HPDE6-E6E7 (cell line): ENCODE results near the gene PICK1.

Experiments used
- DNase-seq: peaks from one replicate; pipeline ENCODE4 v3.0.0; 2011; ENCODE audit warnings: missing footprints; ENCODE audit errors: extremely low spot score

PICK1 gene

DNA sequence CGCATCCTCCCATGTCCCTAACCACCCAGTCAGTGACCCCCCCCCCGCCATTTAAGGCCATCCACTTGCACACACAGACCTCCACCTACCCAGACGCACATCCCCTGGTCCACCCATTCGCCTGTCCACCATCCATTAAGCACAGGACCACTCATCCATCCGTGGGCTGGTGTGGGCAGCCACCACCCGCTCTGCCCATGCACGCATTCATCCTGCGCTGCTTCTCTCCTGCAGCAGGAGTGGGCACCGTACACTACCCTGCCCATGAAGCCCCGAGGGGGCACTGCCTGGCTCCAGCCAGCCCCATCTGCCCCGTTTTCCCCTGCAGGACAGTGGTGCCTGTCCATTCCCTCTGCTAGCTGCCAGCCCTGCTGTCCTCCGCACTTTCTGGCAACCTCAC, 30.7 kb downstream of the PICK1 start:
- DNase-seq = no peak

DNA sequence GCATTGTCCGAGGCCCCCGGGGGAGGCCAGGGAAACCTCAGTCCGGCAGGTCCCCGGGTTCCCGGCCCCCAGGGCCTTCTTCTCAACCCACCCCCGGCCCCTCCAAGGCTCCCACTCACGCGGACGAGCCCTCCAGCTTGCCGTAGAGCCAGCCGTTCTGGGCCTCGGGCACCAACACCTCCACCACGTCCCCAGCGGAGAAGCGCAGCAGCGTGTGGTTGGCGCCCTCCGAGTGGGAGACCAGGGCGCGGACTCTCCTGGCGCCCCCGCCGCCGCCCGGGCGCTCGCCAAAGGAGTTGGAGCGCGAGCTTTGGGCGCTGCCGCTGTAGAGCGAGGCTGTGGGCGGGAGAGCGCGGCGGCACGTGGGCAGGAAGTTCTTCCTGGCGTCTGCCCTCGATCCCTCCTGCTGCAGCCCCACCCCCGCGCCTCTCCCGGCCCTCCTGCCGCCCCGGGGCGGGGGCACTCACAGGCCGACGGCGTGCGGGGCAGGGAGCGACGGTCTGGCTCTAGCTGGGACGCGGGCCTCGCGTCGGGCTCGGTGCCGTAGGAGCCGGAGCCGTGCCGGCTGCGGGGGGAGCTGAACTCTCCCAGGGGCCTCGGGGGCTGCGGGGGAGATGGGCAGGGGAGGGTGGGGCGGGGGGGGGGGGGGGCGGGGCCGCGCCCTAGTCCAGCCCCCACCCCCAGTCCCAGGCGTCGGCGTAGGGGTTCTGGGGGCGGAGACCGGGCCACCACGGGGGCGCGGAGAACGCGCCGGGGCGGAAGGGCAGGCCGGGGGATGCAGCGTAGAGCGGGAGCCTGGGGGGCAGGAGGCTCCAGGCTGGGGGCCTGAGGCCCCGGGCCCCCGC, 31.6 kb downstream of the PICK1 start:
- no peak for DNase-seq

DNA sequence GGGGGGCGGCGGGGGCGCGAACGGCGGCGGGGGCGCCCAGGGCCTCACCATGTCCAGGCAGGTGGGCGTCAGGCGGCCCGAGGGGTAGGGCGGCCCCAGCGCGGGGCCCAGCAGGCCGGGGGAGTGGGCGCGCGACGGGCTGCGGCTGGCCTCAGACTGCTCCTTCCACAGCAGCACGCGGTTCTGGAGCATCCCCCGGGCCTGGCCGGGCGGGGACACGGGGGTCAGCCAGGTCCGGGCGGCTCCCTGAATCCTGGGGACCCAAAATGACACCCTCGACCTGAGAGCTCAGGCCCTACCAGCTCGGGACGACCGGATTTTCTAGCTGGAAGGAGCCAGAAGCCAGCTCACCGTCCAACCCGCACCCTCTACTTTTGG, 32.3 kb downstream of the PICK1 start:
- DNase-seq = no peak

DNA sequence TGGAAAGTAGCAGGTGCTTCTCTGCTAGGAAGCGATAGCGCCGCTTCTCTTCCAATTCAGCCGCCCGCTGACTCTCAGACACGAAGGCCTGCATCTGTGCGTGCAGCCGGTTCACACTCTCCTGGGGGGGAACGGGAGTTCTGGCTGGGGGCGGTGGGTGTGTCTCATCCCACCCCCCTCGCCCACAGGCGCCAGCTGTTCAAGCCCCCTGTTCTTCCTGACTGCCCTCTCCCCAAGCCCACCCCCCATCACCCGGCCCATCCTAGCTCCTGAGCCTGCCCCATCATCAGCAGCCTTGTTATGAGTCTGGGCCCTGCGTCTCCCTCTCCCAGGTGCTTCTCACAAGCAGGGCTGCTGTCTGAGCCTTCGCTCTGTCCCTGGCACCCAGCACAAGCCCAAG, 39.9 kb downstream of the PICK1 start:
- no peak for DNase-seq

DNA sequence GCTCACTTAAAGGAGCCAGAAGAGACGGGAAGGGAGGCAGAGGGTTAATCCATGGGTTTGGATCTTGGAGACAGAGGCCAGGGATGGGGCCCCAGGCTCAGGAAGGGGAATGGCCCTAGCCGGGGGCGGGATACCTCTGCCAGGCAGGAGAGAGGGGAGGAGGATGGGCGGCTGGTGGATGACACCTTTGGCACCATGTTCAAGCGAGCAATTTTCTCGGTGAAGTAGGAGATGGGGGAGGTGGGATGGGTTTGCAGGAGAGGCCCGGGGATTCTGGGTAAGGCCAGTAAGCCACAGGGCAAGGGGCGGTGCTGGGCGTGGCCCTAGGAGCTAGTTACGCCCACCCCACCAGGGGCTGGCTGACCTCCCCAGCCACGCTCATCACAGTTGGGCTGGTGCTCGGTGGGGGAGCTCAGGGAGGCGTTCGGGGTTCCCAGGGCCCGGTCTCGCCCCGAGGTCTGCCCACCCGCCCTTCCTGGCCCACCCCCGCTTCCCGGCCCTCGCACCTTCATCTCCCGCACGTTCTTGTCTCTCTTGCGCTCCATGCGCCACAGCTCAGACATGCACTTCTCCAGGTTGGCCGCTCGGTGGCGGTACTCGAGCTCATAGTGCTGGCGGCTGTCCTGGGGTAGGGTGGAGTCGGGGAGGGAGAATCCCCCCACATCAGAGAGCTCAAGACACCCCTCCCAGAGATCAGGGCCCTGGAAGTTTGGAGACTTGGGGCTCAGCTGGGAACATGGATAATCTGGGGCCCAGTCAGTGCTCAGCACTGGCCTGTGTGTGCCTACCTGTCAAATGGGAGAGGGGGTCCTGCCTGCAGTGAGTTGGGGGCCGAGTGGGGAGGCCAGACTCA, 40.6 kb downstream of the PICK1 start:
- no peak for DNase-seq

DNA sequence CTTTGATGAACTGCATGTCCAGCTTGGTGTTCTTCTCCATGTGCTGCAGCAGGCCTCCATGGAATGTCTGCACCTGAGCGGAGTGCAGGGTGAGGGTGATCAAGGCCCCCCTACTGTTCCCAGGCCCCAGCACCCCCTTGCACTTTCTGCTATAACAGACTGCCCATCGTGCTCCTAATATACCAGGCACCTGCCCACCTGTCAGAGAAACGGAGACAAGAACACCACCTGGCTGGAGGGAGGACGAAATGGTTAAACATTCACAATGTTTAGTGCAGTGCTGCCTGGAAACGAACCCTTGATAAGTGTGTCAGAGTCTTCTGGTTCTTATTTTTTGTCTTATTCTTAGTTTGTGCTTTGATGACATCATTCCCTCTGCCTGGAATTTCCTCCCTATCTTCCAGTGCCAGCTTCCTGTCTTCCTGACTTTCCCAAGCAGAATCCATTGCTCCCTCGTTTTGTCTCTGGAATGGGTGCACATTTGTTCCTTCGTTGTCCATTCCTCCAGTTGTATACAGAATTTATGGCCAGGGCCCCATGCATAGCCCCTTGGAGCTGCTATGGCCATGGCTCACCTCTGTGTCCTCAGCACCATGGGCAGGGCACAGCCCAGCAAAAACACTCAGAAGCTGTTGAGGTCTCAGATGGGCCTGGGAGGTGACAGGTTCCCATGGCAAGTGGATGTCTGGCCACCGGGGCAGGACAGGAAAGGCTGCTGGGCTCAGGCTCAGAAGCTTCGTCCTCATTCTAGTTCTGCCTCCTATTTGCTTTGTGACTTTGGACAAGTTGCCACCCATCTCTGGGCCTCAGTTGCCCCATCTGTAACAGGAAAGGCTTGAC, 41.4 kb downstream of the PICK1 start:
- DNase-seq = no peak

DNA sequence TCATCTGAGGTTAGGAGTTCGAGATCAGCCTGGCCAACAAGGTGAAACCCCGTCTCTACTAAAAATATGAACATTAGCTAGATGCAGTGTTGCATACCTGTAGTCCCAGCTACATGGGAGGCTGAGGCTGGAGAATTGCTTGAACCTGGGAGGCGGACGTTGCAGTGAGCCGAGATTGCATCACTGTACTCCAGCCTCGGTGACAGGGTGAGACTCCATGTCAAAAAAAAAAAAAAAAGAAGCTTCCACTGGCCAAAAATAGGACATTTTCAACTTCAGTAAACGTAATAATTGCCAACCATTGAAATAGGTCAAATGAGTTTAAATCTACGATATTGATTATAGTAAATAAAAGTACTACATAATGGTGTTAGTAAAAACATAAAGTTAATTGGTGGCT, 46.4 kb downstream of the PICK1 start:
- DNase-seq = no peak

DNA sequence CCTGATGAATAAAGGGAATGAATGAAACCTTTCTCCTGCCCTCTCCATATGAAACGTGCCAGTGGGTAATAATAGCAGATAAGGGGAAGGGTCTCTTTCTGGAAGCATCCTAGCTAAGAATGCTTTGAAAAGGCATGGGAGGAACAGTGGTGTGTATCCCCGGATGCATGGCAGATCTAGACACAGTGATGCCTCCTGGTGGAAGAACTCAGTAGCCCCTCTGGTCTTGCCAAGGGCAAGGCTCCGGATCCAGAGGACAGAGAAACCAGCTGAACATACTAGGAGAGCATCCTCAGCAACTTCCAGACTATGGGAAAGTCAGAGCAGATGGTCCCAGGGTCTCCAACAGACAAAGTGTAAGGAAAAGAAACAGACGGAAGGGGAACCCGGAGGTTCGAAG, 46.9 kb downstream of the PICK1 start:
- DNase-seq = no peak

DNA sequence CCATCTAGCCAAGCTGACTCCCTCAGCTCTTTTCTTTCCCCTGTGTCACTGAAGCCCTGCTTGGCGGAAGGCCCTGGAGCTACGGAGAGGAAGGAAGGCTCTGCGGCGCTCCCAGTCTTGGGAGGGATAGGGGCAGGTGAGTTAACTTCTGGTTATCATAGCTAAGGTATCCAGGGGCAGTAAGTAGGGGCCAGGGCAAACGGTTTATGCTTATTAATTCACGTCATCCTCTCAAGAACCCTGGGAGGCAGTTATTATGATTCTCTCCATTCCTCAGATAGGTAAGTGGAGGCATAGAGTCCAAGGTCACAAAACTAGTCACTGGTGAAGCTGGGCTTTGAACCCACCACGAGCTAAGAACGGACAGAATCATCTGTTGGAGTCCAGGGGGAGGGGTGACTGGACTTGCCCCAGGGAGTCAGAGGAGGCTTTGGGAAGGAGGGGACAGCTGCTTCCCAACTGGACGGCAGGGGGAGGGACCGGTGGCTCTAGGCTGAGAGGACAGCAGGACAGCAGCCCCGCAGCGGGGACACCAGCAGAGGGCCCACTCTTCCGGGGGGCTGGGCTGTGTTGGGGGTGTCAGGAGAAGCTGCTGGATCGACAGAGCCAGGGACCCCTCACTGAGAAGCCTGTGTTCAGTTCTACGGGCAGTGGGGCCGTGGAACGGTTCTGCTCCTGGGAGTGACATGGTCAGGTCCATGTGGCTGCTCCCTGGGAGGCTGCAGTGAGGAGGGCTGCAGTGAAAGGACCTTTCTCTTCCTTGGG, 49.8 kb downstream of the PICK1 start:
- no peak for DNase-seq

DNA sequence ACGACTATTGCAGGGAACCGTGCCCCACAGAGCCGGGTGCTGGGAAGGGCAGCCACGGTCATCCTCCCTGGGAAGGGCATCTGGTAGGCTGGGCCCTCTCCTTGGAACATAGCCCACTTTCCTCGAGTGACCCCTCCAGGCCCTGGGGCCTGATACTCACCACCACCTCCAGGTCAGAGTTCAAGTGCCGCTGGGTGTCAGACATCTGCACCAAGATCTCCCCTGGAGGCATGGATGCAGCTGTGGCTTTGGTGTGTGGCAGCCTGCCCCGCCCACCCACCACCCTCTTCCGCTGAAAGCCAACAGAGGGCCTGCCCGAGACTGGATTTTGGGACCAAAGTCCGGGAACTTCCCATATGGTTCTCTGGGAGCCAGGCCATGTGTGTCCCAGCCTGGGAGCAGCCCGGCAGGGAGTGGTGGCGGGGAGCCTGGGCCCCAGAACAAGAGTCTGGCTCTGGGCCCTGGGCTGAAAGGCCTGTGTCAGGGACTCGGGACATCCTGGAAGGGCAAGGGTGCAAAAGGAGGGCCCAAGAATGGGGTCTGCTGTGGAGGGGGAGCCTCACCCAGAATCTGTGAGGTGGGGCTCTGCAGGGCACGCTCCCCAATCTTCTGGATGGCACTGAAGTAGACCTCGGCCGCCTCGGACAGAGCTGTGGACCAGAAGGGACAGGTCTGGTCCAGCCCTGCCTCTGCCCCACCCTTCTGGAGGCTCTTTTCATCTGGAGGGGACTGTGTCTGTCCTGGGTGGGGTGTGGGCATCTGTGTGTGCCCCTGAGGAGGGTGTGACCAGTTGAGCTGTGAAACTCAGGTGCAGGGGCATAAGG, 50.7 kb downstream of the PICK1 start:
- no peak for DNase-seq

DNA sequence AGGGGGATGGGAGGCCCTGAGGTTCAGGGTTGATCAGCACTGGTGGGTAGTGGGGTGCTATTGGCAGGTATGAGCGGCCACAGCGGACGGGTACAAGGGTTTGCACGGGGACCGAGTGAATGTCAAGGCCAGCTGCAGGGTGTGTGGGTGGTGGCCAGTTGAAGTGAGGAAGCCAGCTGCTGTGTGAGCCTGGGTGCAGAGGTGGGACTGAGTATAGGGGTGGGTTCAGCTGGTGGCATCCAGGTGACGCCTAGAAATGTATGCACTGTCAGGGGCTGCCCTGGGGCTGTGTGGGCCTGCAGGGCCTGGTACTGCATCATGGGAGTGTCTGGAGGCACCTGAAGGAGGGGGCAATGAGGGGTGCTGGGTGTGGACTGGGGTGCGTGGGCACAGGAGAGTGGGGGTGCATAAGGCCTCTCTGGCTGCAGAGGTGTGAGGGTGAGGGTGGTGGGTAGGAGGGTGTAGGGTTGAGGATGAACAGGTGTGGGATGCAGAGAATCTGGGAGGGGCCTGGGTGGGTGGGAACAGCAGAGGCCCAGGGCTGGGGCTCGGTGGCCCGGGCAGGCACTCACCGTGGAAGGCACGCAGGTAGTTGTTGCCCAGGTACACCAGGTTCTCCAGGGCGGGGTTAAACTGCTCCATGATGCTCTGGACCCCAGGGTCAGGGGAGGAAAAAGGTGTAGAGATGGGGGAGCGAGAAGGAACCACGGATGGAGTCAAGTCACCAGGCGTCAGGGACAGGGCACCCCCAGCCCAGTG, 51.5 kb downstream of the PICK1 start:
- no peak for DNase-seq

DNA sequence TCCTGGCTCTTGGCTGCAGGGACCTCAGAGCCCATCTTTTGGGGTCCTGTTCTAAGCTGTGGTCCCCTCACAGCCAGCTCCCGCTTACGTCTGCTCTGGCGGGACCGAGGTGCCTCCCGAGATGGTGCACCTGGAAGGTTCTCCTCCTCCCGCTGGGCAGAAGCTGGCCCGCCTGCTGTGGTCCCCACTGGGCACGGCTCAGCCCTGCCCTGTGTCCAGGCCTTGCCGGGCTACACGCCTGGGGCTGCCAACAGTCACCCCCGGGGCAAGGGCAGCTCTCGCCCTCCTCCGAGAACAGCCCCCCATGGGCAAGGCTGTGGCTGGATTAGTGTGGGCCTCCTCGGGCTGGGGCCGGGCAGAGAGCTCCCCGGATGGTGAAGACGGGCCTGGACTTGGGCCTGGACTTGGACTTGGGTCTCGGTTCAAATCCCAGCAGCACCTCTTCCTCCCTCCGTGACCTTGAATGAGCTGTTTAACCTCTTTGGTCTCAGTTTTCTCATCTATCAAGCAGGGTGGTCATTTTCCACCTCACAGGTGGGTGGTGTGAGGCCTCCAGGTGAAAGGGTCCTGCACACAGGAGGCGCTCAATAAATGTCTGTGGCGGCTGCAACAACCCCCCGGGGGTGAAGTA, 52.3 kb downstream of the PICK1 start:
- no peak for DNase-seq

DNA sequence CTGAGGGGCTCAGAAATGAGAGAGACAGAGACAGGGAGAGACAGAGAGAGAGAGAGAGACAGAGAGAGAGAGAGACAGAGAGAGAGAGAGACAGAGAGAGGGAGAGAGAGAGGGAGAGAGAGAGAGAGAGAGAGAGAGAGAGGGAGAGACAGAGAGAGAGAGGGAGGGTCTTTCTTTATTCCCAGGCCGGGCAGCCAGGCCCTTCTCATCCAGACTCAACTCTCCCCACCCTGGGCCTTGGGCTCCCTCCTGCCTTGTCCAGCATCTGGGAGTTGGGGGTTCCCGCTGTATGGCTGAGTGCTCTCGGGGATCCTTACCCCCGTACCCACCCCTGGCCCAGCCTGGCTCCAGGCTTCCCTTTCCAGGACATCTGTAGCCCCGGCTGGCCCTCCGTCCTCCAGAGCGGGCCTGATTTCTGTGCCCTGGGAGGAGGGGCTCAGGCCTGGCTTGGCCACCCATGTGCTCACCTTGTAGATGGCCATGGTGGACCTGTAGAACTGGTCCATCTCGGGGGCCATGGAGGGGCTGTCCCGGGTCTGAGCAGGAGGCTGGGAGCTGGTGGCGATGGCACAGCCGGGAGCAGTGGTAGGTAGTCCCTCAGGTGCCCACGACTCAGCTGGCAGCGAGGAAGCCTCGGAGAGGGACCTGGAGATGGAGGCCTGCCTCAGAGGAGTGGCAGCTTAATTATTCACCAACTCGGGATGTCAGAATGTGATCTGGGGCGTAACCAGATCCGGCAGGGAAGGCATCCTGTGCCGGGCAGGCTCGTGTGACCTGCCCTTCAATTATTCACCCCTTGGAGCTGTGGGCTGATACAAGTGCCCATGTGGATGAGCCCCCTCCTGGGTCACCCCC, 53.0 kb downstream of the PICK1 start, which contains the start of gene BAIAP2L2:
TSS of gene BAIAP2L2 (minus strand) at position 677 of the 855 bp plus-strand sequence. CDS start at position 518, 159 bp downstream.
- DNase-seq = peak; percentile 79

DNA sequence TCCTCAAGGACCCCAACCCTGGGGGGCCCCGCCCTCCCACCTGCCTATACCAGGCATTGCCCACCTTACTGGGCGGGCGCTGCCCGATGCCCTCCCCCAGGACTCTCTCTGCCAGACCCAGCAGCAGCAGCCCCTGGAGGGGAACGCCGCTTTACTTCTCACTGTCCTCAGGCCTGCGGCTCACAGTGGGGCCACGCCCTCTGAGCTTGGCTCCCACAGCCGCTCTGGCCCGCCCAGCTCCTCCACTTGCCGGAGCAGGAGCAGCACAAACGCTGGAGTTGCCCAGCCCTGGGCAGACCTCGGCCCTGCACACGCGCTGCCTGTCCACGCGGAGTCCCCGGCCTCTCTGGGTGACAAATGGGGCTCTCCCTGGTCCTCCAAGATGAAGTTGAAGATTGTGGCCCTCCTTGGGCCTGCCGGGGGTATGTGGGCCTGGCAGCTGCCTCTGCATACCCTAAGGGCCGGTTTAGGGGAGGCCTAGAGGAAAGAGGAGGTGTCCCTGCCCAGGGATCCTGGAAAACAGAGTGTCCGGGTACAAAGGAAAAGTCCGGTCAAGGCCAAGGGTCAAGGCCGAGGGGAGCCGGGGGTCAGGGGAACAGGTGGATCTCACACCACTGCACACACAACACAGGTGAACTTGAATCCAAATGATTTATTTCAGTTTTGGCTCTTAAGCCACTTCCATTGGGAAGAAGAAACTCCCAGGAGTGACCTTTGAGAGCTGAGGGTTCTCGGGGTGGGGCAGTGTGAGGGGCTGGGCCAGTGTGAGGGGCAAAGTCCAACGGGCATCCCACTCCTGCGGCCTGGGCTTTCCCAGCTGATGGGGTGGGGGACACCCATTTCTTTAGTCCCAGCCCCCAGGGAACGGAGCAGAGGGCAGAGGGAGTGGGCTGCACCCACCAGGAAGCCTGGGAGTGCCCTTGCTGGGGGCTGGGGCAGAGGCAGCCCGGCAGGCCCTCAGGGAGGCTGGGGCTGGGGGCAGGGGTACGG, 54.0 kb downstream of the PICK1 start:
- DNase-seq = peak; percentile 70

DNA sequence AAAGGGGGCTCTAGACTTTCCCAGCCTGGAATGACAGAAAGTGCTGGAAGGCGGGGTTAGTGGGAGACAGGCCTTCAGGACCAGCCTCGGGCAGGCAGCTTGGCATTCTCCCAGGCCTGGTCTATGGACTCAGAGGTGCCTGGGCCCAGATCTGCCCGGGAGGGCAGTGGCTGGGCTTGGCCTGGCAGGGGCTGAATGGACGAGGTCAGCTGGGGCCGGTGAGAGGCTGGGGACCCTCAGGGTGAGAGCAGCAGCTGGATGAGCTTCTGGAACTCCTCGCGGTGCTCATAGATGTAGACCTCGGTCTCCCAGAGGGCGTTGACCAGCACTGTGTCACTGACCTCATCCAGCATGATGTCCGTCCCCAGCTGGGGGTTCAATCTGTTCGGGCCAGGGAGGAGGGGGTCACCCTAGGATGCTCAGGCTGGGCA, 54.7 kb downstream of the PICK1 start:
- no peak for DNase-seq

DNA sequence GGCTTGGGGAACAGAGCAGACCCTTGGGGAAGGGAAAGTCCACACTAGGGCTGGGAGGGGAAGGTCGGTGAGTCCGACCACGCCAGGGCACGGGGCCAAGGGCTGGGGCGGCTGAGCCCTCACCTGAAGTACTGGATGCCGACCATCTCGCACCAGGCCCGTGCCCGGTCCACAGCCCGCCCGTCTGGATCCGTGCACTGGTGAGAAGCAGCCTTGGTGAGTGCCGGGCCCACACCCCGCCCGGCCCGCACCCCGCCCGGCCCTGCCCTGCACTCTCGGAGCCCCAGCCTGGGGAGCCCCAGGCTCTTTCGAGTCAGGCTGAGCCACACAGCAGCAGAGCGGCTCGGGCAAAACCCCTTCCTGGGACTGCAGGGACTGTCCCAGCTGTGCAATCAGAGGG, 55.2 kb downstream of the PICK1 start:
- DNase-seq = no peak
